Nephron progenitor cell (in vitro differentiated cells): Measurements from ENCODE around the gene ADAM11.

ENCODE experiments used
- DNase-seq: peaks from one replicate; pipeline ENCODE4 v3.0.0; 2021
- H3K27ac Mint-ChIP-seq: 2 replicates; pipeline ENCODE4 v1.8.0; 2021; ENCODE audit warnings: mild to moderate bottlenecking, moderate library complexity, mixed read lengths
- H3K27me3 Mint-ChIP-seq: 2 replicates; pipeline ENCODE4 v1.8.0; 2021; ENCODE audit warnings: mild to moderate bottlenecking, low read depth, mixed read lengths; ENCODE audit not compliant: poor library complexity
- H3K36me3 Mint-ChIP-seq: 2 replicates; pipeline ENCODE4 v1.8.0; 2021; ENCODE audit warnings: low read depth, mixed read lengths
- H3K4me1 Mint-ChIP-seq: 2 replicates; pipeline ENCODE4 v1.8.0; 2021; ENCODE audit warnings: mixed read lengths
- H3K4me3 Mint-ChIP-seq: 2 replicates; pipeline ENCODE4 v1.8.0; 2021; ENCODE audit warnings: mild to moderate bottlenecking, moderate library complexity, mixed read lengths
- H3K9me3 Mint-ChIP-seq: 2 replicates; pipeline ENCODE4 v1.8.0; 2021; ENCODE audit warnings: mild to moderate bottlenecking, moderate library complexity, mixed read lengths
- TF ChIP-seq, protein P1 (sequence below): fragments of 200-600 bp; sonication (generic); IDR thresholded peaks from 2 replicates; pipeline ENCODE4 v1.5.0; 2021; ENCODE audit warnings: antibody characterized with exemption

ADAM11 gene

DNA sequence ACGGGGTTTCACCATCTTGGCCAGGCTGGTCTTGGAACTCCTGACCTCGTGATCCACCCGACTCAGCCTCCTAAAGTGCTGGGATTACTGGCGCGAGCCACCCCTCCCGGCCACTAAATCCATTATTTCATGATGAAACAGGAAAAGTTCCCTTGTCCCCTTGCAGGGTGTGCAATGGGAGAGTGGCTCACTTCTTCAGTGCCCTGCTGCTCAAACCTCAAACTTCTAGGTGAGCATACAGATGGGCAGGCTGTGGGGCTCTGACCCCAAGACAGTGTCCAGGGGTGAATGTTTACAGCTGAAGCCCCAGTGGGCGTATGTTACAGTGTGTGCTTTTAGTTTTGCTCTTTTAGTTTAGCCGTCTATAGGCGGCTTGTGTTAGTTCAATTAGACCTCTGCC, 36.6 kb downstream of the ADAM11 start:
- DNase-seq, result no peak
- H3K36me3 Mint-ChIP-seq, result peaks cover 31% of the 10 kb centered on the region
- TF ChIP-seq, protein P1, sequence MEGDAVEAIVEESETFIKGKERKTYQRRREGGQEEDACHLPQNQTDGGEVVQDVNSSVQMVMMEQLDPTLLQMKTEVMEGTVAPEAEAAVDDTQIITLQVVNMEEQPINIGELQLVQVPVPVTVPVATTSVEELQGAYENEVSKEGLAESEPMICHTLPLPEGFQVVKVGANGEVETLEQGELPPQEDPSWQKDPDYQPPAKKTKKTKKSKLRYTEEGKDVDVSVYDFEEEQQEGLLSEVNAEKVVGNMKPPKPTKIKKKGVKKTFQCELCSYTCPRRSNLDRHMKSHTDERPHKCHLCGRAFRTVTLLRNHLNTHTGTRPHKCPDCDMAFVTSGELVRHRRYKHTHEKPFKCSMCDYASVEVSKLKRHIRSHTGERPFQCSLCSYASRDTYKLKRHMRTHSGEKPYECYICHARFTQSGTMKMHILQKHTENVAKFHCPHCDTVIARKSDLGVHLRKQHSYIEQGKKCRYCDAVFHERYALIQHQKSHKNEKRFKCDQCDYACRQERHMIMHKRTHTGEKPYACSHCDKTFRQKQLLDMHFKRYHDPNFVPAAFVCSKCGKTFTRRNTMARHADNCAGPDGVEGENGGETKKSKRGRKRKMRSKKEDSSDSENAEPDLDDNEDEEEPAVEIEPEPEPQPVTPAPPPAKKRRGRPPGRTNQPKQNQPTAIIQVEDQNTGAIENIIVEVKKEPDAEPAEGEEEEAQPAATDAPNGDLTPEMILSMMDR, result no peak
- H3K9me3 Mint-ChIP-seq, result no peaks in the 10 kb centered on the region
- H3K27me3 Mint-ChIP-seq, result no peaks in the 10 kb centered on the region
- peaks cover 22% of the 10 kb centered on the region for H3K4me1 Mint-ChIP-seq
- H3K27ac Mint-ChIP-seq, result peak overlapping the region; percentile 94
- H3K4me3 Mint-ChIP-seq, result no peak overlapping the region

DNA sequence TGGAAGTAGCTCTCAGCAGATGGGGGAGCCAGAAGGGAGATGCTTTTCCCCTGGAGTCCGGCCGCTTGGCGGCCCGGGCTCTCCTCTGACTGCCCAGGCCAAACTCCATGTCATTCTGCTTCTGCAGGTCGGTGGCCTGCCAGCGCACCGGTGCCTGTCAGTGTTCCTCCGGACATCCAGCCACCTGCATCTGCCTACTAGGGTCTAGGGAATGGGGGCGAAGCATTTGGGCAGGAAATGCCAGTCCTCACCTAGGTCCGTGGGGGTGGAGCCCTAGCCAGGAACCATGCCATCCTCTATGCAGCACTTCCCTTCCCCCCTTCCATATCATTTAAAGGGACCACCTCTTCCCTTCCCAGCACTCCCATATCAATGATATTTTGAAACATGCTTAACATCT, 37.1 kb downstream of the ADAM11 start:
- H3K4me3 Mint-ChIP-seq, result no peak overlapping the region
- DNase-seq, result no peak
- TF ChIP-seq, protein P1, result no peak
- H3K9me3 Mint-ChIP-seq, result no peaks in the 10 kb centered on the region
- H3K36me3 Mint-ChIP-seq, result peaks cover 36% of the 10 kb centered on the region
- H3K27me3 Mint-ChIP-seq, result no peaks in the 10 kb centered on the region
- peak overlapping the region; percentile 94 for H3K27ac Mint-ChIP-seq
- peaks cover 22% of the 10 kb centered on the region for H3K4me1 Mint-ChIP-seq

DNA sequence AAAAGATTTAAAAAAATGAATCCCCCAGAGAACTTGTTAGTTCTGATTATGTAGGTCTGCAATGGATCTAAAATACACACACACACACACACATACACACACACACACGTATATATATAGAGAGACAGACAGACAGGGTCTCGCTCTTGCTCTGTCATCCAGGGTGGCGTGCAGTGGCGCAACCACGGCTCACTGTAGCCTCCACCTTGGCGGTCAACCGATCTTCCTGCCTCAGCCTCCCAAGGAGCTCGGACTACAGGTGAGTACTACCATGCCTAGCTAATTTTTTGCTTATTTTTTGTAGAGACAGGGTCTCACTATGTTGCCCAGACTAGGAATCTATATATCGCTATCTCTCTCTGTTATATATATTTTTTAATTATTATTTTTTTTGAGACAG, 37.9 kb downstream of the ADAM11 start:
- peaks cover 44% of the 10 kb centered on the region for H3K36me3 Mint-ChIP-seq
- H3K27me3 Mint-ChIP-seq, result no peaks in the 10 kb centered on the region
- H3K27ac Mint-ChIP-seq, result peak overlapping the region; percentile 93
- TF ChIP-seq, protein P1, result no peak
- no peak for DNase-seq
- peaks cover 22% of the 10 kb centered on the region for H3K4me1 Mint-ChIP-seq
- no peaks in the 10 kb centered on the region for H3K9me3 Mint-ChIP-seq
- H3K4me3 Mint-ChIP-seq, result no peak overlapping the region

DNA sequence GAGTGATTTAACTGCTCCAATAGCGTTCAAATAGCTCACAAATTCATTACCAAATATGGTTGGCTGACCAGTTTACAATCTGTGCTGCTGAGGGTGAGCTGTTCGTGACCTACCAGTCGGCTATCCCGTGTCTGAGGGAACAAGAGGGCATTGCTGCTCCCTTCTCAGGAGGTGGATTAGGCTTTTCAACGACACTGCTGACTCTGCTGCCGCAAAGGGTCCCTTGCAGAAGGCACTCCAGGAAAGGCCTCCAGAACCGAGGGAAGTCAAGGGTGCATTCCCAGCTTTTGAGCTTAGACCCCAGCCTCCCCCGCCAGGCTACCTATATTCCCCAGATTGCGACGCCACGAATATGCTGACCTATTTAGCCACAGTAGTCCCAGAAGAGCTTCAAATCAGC, 39.0 kb downstream of the ADAM11 start:
- peak overlapping the region; percentile 92 for H3K27ac Mint-ChIP-seq
- H3K36me3 Mint-ChIP-seq, result peaks cover 54% of the 10 kb centered on the region
- no peaks in the 10 kb centered on the region for H3K27me3 Mint-ChIP-seq
- DNase-seq, result no peak
- H3K4me3 Mint-ChIP-seq, result no peak overlapping the region
- peaks cover 22% of the 10 kb centered on the region for H3K4me1 Mint-ChIP-seq
- TF ChIP-seq, protein P1, result no peak
- H3K9me3 Mint-ChIP-seq, result no peaks in the 10 kb centered on the region

DNA sequence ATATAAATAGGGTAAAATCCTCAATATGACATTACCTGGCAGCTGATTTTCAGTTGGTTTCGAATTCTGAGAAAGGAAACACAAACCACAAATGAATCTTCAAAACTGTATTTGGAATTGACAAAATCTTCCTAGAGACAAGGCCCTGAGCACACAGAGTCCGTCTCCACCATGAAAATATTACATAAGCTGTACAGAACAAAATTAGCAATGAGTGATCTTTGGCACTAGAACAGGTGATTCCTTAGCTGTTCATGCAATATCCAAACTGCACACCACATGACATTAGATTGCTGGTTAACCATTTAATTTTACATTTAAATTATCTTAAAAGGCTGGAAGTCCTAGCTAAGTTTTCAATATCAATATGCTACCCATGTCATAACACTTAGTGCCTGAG, 39.6 kb downstream of the ADAM11 start:
- H3K27ac Mint-ChIP-seq, result peak overlapping the region; percentile 22
- no peaks in the 10 kb centered on the region for H3K9me3 Mint-ChIP-seq
- no peak for DNase-seq
- no peak overlapping the region for H3K4me3 Mint-ChIP-seq
- TF ChIP-seq, protein P1, result no peak
- peaks cover 22% of the 10 kb centered on the region for H3K4me1 Mint-ChIP-seq
- H3K36me3 Mint-ChIP-seq, result peaks cover 60% of the 10 kb centered on the region
- H3K27me3 Mint-ChIP-seq, result no peaks in the 10 kb centered on the region

DNA sequence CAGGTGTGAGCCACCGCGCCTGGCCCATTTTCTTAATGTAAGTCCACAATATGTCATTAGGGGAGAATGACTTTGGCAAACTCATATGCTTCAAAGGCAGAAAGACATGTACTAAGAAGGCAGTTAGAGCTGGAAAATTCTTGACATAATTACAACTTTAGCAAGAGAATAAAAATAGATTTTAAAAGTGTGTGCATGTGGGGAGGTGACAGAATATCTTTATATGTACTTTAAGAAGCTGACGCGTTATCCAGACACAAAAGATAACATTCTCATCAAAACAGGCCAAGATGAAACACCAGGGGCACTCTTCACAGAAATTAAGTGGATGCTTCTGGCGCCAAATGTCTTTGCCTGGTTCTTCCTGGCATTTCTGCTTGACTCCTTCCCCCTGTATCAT, 43.1 kb downstream of the ADAM11 start:
- Mint-ChIP-seq H3K4me1 (no peaks in the 10 kb centered on the region), H3K27ac (no peak overlapping the region), H3K4me3 (no peak overlapping the region), H3K27me3 (no peaks in the 10 kb centered on the region), H3K36me3 (peaks cover 86% of the 10 kb centered on the region), H3K9me3 (no peaks in the 10 kb centered on the region)
- DNase-seq, result no peak
- TF ChIP-seq, protein P1, result no peak
